Islet precursor cell (in vitro differentiated cells): ENCODE measurements around the gene NPAS3.
A peak's percentile ranks its signal among the peaks of the same experiment; 100 is the strongest.

Experiments used
- DNase-seq: peaks from one replicate; pipeline ENCODE4 v3.0.0-alpha.2; 2018

The NPAS3 gene

DNA sequence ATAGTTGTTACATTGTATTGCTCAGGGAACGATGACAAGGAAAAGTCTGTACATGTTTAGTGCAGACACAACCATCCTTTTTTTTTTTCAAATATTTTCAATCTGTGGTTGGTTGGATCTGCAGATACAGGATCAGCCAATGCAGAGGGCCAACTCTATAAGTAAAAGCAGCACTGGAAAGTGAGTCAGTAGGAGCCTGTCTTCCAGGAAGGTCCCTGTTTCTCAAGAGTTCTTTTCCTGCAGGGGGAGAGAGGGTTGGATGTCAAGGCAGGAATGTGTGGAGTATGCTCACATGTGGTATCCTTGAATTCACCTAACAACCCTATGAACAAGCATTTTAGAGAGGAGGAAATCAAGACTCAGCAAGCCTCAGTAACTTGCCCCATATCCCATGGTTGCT, 409.1 kb downstream of the NPAS3 start:
- no peak for DNase-seq

DNA sequence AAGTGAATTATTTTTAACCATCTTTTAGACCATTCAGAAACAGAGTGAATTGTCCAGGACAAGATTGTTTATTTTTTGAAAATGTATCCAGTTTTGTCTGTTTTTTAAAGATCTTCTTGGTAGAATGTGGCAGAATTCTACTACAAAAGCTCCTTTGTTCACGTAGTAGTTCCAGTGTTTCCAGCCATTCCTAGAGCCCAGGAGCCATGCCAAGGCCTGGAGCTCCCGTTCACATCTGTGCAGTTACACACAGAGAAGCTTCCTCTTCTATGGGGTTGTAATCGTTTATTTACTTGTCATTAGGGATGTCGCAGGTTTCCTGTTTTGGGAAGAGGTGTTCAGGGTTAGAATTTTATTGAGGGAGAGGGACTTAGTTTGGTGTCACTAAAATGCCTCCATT, 409.8 kb downstream of the NPAS3 start:
- DNase-seq = no peak

DNA sequence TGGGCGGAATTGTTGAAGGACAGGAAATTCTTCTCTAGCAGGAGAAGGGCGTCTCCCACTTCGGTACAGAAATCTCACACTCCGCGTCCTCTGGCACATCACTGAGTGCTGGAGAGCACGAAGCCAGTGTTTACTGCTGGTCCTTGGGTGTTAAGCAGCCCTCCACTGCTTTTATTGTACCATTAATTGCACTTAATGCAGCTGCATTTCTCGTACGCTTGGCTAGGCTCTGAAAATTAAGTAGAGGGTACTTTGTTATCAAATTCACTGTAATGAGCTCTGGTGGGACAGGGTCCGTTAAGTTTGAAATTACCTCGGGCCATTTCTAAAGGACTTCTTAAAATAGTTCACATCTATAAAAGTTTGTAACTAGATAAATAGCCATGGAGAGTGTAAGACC, 411.2 kb downstream of the NPAS3 start:
- DNase-seq = no peak

DNA sequence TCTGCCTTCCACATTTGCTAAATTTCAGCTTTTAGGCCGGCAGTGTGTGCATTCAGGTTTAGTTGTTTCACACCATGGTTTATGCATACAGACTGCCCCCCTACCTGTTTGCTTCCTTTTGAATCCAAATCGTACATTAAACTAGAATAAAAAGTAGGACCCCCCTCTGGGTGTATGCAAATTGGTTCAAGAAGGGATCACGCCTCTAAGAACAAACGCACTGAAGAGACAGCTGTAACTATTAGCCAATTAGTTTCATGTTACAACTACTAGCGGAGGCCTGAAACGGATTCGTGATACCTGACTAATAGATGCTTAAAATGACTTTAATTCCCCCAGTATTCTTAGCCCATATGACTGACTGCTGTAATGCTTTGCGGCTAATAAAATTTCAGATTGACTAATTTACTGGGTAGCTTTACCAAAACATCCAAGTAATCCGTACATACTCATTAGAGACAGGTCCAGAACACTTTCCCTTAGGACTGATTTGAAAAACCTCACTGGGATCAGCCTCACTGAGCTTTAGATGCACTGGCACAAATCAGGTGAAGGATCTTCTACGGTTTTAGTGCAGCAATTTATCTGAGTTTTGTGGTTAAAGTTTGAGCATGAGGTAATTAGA, 411.8 kb downstream of the NPAS3 start:
- DNase-seq = no peak

DNA sequence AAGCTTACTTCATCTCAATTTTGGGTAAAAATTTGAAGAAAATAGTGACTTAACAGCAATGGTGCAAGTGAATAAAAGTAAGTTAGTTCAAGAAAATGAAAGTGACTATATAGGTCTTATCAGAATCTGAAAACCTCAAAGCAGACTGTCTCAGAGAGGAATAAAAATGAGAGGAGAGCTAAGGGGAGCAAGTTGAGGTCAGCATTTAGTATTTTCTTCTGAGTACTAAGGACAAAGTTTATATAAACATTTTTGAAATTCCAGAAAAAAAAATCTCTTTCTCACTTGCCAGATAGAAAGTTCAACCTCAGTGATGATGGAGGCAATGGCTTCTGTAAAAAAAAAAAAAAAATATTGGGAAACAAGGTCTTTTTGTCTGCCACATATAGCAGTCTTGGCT, 414.1 kb downstream of the NPAS3 start:
- DNase-seq = no peak

DNA sequence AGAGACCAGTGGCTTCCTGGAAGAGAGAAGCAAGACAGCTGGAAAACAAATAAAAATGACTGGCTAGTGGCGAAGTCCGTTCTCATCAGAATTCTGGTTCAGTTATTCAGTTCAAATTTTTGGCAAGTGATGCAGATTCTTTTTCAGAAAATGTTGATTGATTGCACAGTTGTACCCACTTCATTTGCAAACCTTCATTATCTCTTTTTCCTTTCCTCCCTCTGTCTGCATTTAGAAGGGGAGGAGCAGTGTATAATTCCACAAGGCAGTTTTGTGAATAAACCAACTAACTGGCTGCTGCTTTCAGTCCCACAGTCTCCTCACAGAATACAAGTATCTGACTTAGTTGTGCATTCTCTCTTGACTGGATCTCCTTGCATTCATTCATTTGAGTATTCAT, 417.5 kb downstream of the NPAS3 start:
- no peak for DNase-seq

DNA sequence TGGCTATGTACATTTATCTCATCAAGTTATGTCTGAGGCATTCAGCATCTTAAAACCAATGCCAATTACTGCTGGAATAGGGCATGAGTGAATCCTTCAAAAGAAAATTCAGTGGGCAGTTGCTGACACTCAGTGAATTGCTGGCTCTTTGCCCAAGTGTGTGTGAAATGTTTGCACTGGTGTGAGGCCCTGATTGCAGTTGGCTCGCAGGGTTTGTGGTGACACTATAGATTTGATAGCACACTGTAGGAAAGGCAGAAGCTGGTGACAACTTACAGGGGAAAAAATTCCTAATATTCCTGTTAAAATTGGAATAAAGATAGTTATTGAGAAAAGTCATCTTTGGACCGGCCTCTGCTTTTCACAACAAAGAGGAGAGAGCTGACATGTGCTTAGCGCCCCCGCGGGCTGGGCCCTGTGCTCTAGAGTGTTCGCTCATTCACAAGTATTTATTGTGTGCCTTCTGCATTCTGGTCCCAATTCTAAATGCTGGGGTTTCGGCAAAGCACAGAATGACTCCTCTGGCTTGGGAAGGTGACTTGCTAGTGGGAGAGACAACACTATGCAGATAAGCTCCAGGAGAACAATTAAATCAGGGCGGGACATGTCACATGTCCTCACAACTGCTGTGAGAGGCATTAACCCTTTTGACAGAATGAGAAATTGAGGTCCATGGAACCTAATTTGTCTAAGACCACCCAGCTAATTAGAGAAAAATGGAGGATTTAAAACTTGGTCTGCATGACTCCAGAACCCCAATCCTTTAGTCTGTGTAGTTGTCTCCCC, 418.7 kb downstream of the NPAS3 start:
- no peak for DNase-seq

DNA sequence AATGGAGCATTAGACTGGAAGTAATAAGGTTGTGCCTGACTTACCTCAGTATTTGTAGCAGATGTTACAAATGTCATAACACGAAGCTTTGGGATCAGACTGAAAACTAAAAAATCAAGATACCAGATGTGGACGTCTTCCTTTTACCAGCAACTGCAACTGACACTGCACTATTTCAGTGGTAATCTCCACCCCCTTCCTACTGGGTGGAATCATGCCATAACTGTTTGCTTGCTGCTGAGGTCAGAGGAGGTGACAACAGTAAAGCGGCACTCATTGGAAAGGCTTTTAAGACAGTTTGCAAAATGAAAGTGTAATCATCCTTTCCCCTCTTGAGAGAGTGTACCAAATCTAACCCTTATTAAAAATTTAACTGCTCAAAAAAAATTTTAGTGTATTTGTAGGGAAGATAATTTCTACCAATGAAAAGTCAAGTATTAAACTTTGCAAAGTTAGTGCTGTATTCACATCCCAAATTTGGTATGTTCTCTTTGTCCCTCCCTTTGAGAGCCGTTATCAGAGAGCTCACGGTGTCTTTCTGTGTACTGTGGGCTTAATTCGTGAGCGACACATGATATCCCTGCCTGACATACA, 420.7 kb downstream of the NPAS3 start:
- DNase-seq = no peak

DNA sequence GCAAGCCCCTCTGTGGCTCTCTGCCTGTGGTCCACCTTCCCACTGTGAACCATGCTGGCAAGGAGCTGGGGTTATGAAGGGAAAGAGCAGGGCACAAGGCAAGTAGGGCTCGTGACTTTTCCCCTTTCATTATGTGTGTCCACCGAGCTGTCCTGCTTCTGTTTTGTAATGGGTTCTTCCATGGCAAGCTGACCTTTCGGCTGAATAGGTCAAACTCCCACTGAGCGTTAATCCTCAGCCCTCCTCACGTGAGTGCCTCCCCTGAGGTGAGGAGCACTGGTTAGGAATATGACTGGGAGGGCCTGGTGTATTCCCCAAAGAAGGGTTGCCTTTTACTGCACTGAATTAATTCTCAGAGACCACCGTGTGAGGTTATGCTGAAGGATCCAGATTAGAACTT, 424.3 kb downstream of the NPAS3 start:
- DNase-seq = no peak

DNA sequence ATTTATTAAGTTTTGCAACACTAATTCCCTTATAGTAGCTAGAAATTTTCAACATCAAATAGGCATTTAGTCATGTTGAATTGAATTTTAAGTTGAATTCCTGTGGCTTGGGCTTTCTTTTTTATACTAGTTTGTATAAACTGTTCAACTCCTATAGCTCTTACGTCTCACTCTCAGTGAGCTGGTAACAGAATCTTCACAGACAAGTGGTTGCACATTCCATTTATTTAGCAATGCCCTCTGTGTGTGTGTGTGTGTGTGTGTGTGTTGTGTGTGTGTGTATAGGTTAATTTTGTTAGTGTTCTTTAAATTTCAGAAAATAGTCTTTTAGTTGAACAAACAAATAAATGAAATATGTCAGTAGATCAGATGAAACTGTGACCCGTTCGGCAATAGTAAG, 425.0 kb downstream of the NPAS3 start:
- no peak for DNase-seq

DNA sequence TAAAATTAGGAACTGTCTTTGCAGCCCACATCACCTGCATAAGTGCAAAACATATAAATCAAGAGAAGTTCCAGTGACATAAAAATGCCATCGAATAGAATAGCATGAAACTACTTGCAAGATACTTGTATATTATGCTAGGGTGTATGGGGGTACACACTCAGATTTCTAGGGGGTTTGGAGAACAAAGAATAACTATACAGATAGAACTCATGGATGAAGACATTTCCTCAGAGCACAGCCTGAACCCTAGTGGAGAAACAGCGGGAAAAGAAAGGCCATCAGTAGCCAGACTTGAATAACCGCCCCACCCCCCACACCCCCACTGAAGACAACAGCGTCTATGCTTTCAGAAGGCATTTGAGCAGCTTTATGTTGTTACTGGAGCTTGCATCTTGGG, 425.8 kb downstream of the NPAS3 start:
- peak; percentile 60 for DNase-seq

DNA sequence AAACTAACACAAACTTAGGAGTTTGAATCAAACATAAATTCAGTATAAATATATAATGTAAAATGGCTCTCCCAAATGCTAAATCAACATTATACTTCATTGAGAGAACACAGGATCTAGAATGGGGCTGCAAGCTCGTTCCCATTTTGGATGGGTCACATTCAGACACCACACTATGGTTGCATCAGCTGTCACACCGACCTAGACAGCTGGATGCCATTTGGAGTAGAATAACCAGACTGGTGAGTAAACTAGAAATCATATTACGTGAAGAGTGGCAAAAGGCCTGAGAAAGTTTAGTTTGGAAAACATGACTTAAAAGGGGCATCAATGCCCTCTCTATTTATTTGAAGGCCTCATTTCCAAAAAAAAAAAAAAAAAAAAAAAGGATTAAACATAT, 430.4 kb downstream of the NPAS3 start:
- no peak for DNase-seq

DNA sequence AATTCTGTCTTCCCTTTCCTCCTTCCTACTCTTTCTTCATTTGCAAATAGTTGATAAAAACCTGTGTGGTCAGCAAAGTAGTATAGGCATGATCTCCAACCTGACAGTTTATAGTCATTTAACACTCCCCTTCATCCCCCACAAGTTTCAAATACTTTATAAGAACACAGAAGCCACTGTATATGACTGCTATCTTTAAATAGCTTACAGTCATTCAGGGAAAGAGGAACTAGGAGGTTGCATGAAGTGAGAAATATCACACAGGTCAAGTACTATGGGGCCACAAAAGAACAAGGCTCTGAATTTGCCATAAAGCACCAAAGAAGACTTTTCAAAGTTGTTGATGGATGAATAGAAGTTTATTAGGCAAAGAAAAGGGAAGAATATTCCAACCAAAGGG, 431.3 kb downstream of the NPAS3 start:
- no peak for DNase-seq

DNA sequence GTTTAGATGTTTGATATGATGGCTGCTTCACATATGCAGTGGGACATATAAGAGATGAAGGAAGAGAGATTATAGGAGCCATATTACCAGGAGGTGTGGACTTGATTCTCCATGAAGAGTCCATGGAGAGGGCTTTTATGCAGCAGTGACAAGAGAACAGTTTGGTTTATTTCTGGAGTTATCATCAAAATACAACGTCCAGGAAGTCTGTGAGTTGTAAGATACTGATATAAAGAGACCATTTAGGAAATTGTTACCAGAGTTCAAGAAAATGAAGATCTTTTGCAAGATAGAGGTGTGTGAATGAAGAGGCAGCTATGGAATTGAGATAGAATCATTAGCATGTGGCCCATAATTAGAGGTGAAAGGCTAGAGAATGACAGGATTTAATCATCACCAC, 431.7 kb downstream of the NPAS3 start:
- DNase-seq = no peak

DNA sequence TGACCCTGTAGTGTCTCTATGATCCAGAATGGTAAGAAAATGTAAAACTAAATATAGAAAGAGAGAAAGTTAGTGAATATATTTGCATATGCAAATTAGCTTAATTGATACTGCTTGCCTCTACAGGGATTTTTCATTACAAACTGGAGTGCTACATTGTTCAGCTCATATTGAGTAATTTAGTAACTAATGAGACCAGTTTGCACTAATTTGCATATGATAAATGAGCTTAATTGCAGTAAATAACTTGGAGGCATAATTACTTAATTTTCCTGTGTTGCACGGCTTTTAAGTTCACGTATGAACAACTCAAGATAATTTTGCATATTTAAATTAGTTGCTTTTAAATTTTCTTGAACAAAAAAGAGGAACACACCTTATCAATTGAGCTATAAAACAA, 436.5 kb downstream of the NPAS3 start:
- no peak for DNase-seq

DNA sequence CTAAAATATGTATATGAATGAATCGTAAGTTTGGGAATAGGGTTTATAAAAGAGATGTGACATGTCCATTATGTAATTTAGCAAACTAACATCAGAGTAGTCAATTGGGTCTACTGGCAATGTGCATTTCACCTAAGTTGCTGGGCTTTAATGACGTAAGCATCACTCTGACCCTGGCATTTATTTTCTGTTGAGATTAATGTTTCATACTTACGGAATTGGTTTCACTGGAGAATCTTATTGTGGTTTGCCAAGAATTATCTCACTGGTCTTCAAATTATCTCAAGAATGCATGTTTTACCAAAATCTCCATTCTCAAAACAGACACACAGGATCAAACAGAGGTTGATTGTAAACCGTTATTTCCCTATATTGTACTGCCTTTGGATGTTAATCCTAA, 437.1 kb downstream of the NPAS3 start:
- no peak for DNase-seq

DNA sequence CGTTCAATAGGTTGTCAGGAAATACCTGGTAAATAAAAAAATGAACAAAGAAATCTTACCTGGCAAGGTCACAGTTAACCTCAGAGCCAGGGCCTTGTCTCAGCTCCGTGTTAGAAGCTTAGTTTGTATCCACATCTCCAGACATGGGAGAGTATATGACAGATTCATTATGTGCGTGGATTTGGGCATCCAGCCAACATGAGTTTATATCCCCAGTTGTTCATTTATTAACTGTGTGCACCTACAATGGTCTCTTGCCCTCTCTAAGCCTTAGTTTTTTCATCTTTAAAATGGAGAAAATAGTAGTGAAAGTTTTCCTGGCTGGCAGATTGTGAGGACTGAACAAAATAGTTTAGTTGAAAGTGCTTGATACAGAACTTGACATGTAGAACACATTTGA, 437.8 kb downstream of the NPAS3 start:
- no peak for DNase-seq

DNA sequence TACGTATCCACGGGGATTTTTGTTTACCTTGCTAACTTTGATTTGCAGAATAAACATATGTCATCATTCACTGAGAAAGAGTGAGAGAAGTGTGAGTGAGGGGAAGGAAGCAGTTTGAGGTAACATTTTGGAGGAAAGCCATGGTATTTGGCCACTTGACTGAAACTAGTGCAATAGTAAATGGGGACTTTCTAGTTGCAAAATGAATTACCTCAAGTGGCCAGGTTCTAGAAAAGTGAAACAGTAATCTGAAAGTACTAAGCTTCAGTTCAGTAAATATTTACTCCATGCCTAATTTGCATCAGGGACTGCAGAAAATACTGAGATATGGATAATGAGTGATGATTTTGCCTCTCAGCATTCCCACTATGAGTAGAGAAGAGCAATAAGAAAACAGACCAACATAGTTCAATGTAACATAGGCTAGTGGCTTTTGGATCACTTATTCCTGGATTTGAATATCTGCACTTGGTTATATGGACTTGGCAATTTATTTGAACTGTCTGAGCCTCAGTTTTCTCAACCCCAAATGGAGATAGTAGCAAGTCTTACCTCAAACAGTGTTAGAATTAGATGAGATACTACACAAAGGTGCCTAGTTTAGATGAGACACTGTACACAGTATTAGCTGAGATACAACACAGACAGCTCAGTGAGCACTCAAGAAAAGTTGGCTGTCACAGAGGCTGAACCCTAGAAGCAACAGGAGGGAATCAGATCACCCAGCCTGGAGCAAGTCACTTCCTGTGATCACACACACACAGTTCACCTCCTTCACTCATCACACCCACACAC, 439.1 kb downstream of the NPAS3 start:
- no peak for DNase-seq

DNA sequence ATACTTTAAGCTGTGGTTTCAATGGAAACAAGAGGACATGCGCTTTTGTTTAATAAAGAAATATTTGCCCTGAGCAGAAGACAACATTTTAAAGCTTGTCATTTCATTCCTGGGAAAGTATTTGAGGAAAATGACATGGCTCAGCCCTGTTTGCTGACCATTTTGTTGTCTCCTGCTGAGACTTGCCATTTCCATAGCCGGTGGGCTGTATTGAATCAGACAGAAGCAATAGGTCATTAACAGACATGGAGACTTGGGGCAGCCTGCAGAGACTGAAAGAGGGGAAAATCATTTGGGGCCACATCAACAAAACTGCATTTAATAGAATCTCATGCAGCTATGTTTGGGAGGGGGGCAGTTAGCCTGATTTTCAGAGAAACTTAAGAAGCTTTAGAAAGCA, 443.0 kb downstream of the NPAS3 start:
- no peak for DNase-seq

DNA sequence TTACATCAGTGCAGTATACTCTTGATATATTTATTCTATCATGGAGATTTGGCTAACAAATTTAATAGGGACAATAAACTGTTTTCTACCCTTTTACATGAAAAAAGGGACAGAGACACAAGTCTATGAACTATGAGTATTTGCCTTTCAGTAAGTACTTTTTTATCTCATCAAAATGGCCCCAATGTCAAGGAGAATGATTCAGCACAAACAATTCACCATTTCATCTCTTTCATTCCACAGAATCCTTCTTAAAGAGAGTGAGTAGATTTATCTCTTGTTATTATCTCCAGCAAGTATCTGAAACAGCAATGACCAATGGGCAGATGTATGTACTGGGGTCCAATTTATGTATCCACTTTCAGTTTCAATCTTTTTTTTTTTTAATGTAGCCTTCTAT, 447.5 kb downstream of the NPAS3 start:
- DNase-seq = no peak

DNA sequence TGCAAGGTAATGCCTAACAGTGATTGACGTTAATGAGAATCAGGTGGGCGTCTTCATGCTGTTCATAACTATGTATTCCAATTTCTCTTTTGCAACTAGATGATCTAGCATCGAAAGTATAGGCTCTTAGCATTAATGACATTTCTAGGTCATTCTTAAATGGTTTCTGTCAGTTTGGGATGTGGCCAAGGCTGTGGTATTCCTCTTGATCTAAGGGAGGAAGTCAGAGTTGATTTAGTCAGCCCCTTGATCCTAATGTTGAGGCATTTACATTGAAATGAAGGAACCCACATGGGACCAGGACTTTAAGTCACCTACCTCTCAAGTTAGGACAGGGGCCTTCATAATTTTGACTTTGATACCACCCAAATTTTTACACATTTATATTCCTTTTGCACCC, 448.1 kb downstream of the NPAS3 start:
- DNase-seq = no peak

DNA sequence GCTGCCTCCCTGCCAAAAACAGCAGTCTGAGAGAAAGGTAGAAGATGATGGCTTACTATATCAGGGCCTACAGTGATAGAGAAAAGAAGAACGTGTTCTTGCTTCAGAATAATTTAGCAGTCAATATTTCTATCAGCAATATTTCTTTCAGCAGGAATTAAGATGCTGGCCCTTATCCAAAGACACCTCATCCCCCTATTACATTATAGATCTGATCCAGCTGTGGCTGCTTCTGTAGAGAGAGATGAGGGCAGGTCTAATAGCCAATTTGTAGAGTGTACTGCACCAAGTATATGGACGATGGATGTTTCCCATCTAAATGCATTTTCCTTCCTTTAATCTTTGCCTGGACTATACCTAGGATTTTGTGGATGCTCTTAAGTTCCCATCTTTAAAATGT, 451.7 kb downstream of the NPAS3 start:
- no peak for DNase-seq

DNA sequence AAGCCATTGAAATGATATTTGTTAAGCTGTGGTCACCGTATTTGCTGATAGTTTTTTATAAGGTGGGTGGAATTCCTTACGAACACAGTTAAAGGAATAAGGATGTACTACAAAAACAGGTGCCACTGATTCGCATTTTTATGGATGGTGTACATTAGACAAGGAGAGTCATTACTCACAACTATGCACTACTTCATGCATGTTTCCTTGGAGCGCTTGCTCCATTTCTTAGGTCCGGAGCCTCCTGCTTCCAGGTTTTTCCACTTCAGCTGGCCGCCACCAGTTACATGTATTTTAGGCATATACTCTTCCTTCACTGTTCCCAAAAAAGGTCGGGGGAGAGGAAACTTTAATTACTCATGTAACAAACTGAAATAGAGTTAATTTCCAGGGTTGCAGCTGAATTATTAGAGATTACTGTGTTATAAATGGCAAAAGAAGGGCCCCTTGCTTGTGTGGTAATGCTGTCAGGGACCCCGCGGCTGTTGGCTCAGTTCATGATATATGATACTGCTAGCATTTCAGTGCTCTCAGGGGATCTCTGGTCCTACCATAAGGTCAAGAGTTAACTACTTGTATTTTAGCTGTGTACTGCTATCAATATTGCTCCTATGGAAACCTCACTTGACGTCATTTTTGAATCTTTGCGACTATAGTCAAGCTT, 454.7 kb downstream of the NPAS3 start:
- DNase-seq = no peak
